A549 (cell line): ENCODE data around the gene WNK4. TPM values are rescaled to one million over a fixed set of nuclear protein-coding genes. Genes with fewer than 3 reads are reported as not detected.
A peak's percentile ranks its signal among the peaks of the same experiment; 100 is the strongest.

Source experiments
- ATAC-seq, 2 experiments: fragments of 200-7000 bp in 1 of 2; fragments of >200 bp in 1 of 2; cut with Nextera tagmentation in 1 of 2; cut with Tn5 transposase in 1 of 2; 3 replicates each; pipeline versions ENCODE4 v1.8.0 to v1.9.1; 2018 to 2020; ENCODE audit warnings: mild to moderate bottlenecking in 1 of 2, moderate library complexity in 1 of 2
- CTCF ChIA-PET: fragments of 300-600 bp; sonication (Branson Sonifier 250); formaldehyde crosslinking; extraction: SDS; loops from one replicate; lab custom pipeline; 2021; ENCODE audit warnings: antibody characterized with exemption, inconsistent platforms; lab: Yijun Ruan, JAX
- POLR2A ChIA-PET: fragments of 350-600 bp; formaldehyde crosslinking; extraction: SDS; loops from one replicate; lab custom pipeline; 2021; ENCODE audit warnings: antibody characterized with exemption, inconsistent platforms; lab: Yijun Ruan, JAX
- DNase-seq, 2 experiments: peaks; one replicate each; pipeline versions ENCODE4 v3.0.0 to v3.0.0-alpha.2; 2011 to 2016; ENCODE audit warnings: low read depth in 1 of 2, low spot score in 1 of 2
- FAIRE-seq: peaks from 2 replicates; lab custom pipeline; 2011; peaks lifted over from hg19 to GRCh38; lab: Jason Lieb, UNC
- H3K27ac ChIP-seq, 2 experiments: fragments of >200 bp; sonication (Bioruptor Twin); formaldehyde crosslinking; 3 replicates each; pipeline ENCODE4 v1.5.1; 2016 to 2017
- H3K4me1 ChIP-seq: fragments of >200 bp; sonication (Bioruptor Twin); formaldehyde crosslinking; 3 replicates; pipeline ENCODE4 v1.6.1; 2016
- H3K4me2 ChIP-seq: fragments of >200 bp; sonication (Bioruptor Twin); formaldehyde crosslinking; 3 replicates; pipeline ENCODE4 v1.6.1; 2016
- H3K4me3 ChIP-seq: fragments of >200 bp; sonication (Bioruptor Twin); formaldehyde crosslinking; 3 replicates; pipeline ENCODE4 v1.5.1; 2016
- H3K9me3 ChIP-seq: fragments of >200 bp; sonication (Bioruptor Twin); formaldehyde crosslinking; 3 replicates; pipeline ENCODE4 v1.6.1; 2016
- BHLHE40 ChIP-seq: IDR thresholded peaks from 2 replicates; pipeline ENCODE4 v1.6.1; 2012; ENCODE audit warnings: low read depth, low read length, inconsistent platforms
- CEBPB ChIP-seq, 2 experiments: fragments of >200 bp in 1 of 2; sonication (Bioruptor Twin) in 1 of 2; formaldehyde crosslinking in 1 of 2; IDR thresholded peaks; 2 replicates each; pipeline ENCODE4 v1.6.1; 2012 to 2016
- CHD2 ChIP-seq: fragments of 150-350 bp; IDR thresholded peaks from 2 replicates; pipeline ENCODE4 v1.6.1; 2014; ENCODE audit warnings: low read length; ENCODE audit not compliant: partially characterized antibody
- CHD4 ChIP-seq: fragments of 200-600 bp; sonication (generic); IDR thresholded peaks from 2 replicates; pipeline ENCODE4 v1.6.1; 2016; ENCODE audit warnings: antibody characterized with exemption, mild to moderate bottlenecking, borderline replicate concordance
- EHMT2 ChIP-seq: fragments of 200-600 bp; sonication (generic); IDR thresholded peaks from 2 replicates; pipeline ENCODE4 v1.6.1; 2016; ENCODE audit warnings: antibody characterized with exemption, low read depth, mild to moderate bottlenecking, moderate library complexity
- ESRRA ChIP-seq: fragments of 150-350 bp; IDR thresholded peaks from 2 replicates; pipeline ENCODE4 v1.6.1; 2014; ENCODE audit warnings: mild to moderate bottlenecking, low read length, borderline replicate concordance
- FOSB ChIP-seq: fragments of 250-450 bp; sonication (Bioruptor Pico); IDR thresholded peaks from 2 replicates; pipeline ENCODE4 v1.5.0; 2020; ENCODE audit warnings: mild to moderate bottlenecking, moderate library complexity
- FOSL2 ChIP-seq, 2 experiments: fragments of 450-650 bp in 1 of 2; fragments of >200 bp in 1 of 2; sonication (Bioruptor Twin) in 1 of 2; formaldehyde crosslinking; IDR thresholded peaks; 2 replicates each; pipeline versions ENCODE4 v1.5.0 to v1.6.1; 2016 to 2020; ENCODE audit warnings: mild to moderate bottlenecking in 1 of 2, moderate library complexity in 1 of 2
- HEYL ChIP-seq: fragments of 250-450 bp; sonication (Bioruptor Pico); IDR thresholded peaks from 2 replicates; pipeline ENCODE4 v1.8.0; 2021; ENCODE audit warnings: mild to moderate bottlenecking, moderate library complexity
- HOXA7 ChIP-seq: fragments of 250-450 bp; sonication (Bioruptor Pico); IDR thresholded peaks from 2 replicates; pipeline ENCODE4 v1.5.0; 2020; ENCODE audit warnings: mild to moderate bottlenecking, moderate library complexity
- HOXB5 ChIP-seq: fragments of 250-450 bp; sonication (Bioruptor Pico); IDR thresholded peaks from 2 replicates; pipeline ENCODE4 v1.5.0; 2020; ENCODE audit warnings: mild to moderate bottlenecking, moderate library complexity
- JUN ChIP-seq, 2 experiments: fragments of >200 bp; sonication (Bioruptor Twin); formaldehyde crosslinking; IDR thresholded peaks; 2 replicates in 1 of 2; 3 replicates in 1 of 2; pipeline ENCODE4 v1.6.1; 2016 to 2017
- JUNB ChIP-seq: fragments of >200 bp; sonication (Bioruptor Twin); formaldehyde crosslinking; IDR thresholded peaks from 2 replicates; pipeline ENCODE4 v1.6.1; 2016
- KDM1A ChIP-seq: fragments of 200-600 bp; sonication (generic); IDR thresholded peaks from 2 replicates; pipeline ENCODE4 v1.6.1; 2016; ENCODE audit warnings: low read depth, mild to moderate bottlenecking
- KDM5A ChIP-seq: fragments of 200-600 bp; sonication (generic); IDR thresholded peaks from 2 replicates; pipeline ENCODE4 v1.6.1; 2016; ENCODE audit warnings: antibody characterized with exemption, mild to moderate bottlenecking
- NPAS2 ChIP-seq: fragments of 250-450 bp; sonication (Bioruptor Pico); IDR thresholded peaks from 2 replicates; pipeline ENCODE4 v1.8.0; 2022; ENCODE audit warnings: mild to moderate bottlenecking, moderate library complexity, borderline replicate concordance
- NR3C1 ChIP-seq: fragments of >200 bp; sonication (Bioruptor Twin); formaldehyde crosslinking; IDR thresholded peaks from 3 replicates; pipeline ENCODE4 v1.6.1; 2017
- PHF8 ChIP-seq: fragments of 200-600 bp; sonication (generic); IDR thresholded peaks from 2 replicates; pipeline ENCODE4 v1.6.1; 2016; ENCODE audit warnings: low read depth, mild to moderate bottlenecking, antibody characterized with exemption, moderate library complexity, borderline replicate concordance
- POLR2A ChIP-seq: IDR thresholded peaks from 2 replicates; pipeline ENCODE4 v1.6.1; 2012; ENCODE audit warnings: mild to moderate bottlenecking, low read length
- POLR2AphosphoS2 ChIP-seq: conservative IDR thresholded peaks from 2 replicates; pipeline ENCODE4 v1.6.1; 2012; ENCODE audit warnings: low read length, improper control_type of control experiment, inconsistent platforms
- RCOR1 ChIP-seq: fragments of 150-350 bp; IDR thresholded peaks from 2 replicates; pipeline ENCODE4 v1.6.1; 2014; ENCODE audit warnings: antibody characterized with exemption, low read length, low read depth
- RFX5 ChIP-seq: fragments of 450-650 bp; IDR thresholded peaks from 2 replicates; pipeline ENCODE4 v1.7.1; 2014; ENCODE audit warnings: antibody characterized with exemption, mild to moderate bottlenecking, moderate library complexity
- SREBF2 ChIP-seq: fragments of 450-650 bp; IDR thresholded peaks from 2 replicates; pipeline ENCODE4 v1.6.1; 2014; ENCODE audit warnings: mild to moderate bottlenecking, moderate library complexity
- TFCP2L1 ChIP-seq: fragments of 250-450 bp; sonication (Bioruptor Pico); IDR thresholded peaks from 2 replicates; pipeline ENCODE4 v1.5.0; 2021; ENCODE audit warnings: mild to moderate bottlenecking
- ZNF302 ChIP-seq: fragments of 250-450 bp; sonication (Bioruptor Pico); IDR thresholded peaks from 2 replicates; pipeline ENCODE4 v1.9.0; 2021; ENCODE audit warnings: inconsistent platforms, mild to moderate bottlenecking, moderate library complexity
- WGBS: methylation state at CpG from one replicate; pipeline ENCODE4 v1.1.6; 2017; ENCODE audit errors: missing lambda C conversion rate; 5-methylcytosine and 5-hydroxymethylcytosine counted together
- polyA plus RNA-seq, 4 experiments: library from polyadenylated mRNA; depleted of rRNA in 3 of 4; stranded (reverse); fragments of >200 nt; fragmentation: RNase III in 1 of 4; extraction: RNeasy Plus Mini Kit Qiagen cat#74134 plus additional on column Dnase treatment in 1 of 4; gene quantifications; 2 replicates in 3 of 4; 3 replicates in 1 of 4; pipeline ENCODE4 v1.2.3, GENCODE V29; 2011 to 2017
- TF ChIP-seq, protein P1 (sequence below): fragments of 150-350 bp; IDR thresholded peaks from 2 replicates; pipeline ENCODE4 v1.6.1; 2014; ENCODE audit warnings: low read depth, mild to moderate bottlenecking, low read length
- TF ChIP-seq, protein P2 (sequence below): fragments of >200 bp; sonication (Bioruptor Twin); formaldehyde crosslinking; IDR thresholded peaks from 3 replicates; pipeline ENCODE4 v1.5.1; 2016
- TF ChIP-seq, protein P3 (sequence below): fragments of >200 bp; sonication (Bioruptor Twin); formaldehyde crosslinking; IDR thresholded peaks from 3 replicates; pipeline ENCODE4 v1.6.1; 2016

The WNK4 gene
- polyA plus RNA-seq, 2 of the 4 experiments (the other 2 are of a cell fraction) = 1.1 to 1.5 TPM

DNA sequence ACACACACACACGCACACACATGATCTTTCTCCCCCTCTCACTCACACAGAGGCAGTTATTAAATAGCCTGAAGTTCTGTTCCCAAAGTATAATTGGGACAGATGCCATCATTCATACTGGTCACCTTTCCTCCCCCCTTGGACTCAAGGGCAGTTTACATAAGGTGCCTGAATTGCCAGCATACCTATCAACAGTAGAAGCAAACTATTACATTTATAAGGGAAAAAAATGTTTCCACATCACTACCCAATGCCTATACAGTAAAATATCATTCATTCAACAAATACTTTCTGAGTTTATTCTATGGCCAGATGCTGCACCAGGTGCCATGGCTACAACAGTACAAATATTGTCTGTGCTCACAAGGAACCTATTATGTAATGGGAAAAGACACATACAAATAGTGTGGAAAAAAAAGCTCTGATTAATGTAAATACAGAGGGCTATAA is 24.5 kb downstream of the WNK4 start:
- peak in 1 of 2 experiments; percentile 60 for DNase-seq
- 70% methylated on average over 1 of the region's 1 CpG for WGBS
- peak overlapping the region in 1 of 2 experiments; percentile 5; a peak in 2 of 6 replicates for H3K27ac ChIP-seq
- H3K4me2 ChIP-seq = no peak overlapping the region
- ChIA-PET CTCF (interaction anchor here (0.6 to 24.6 kb wide), 4 partner anchors 13 to 81 kb away, joined by 3 to 336 read pairs (median 13); partner anchors contain the start of gene BECN1), POLR2A (interaction anchor here (1.1 kb wide), 1 partner anchor 19 kb away, joined by 3 read pairs; the partner anchor contains the start of gene BECN1)
- no peak for FAIRE-seq
- H3K4me3 ChIP-seq = no peak overlapping the region
- TF ChIP-seq POLR2A = no peak
- no peak for TF ChIP-seq KDM5A
- no peak for TF ChIP-seq FOSB (CRISPR knock-in tag)
- no peak for TF ChIP-seq NPAS2 (CRISPR knock-in tag)
- no peak for TF ChIP-seq JUN (IDR thresholded peaks at IDR 0.05)
- no peak for TF ChIP-seq KDM1A
- TF ChIP-seq EHMT2 = no peak
- no peak for TF ChIP-seq HEYL (CRISPR knock-in tag)
- TF ChIP-seq ESRRA = no peak
- TF ChIP-seq RFX5 = no peak
- TF ChIP-seq RCOR1 = no peak
- no peak for TF ChIP-seq CHD4
- TF ChIP-seq POLR2AphosphoS2 = no peak
- no peak for TF ChIP-seq ZNF302
- H3K4me1 ChIP-seq = peaks cover 47% of the 10 kb centered on the region
- H3K9me3 ChIP-seq = no peaks in the 10 kb centered on the region
- peak in 1 of 2 experiments; percentile 8; a peak in 2 of 6 replicates for ATAC-seq

DNA sequence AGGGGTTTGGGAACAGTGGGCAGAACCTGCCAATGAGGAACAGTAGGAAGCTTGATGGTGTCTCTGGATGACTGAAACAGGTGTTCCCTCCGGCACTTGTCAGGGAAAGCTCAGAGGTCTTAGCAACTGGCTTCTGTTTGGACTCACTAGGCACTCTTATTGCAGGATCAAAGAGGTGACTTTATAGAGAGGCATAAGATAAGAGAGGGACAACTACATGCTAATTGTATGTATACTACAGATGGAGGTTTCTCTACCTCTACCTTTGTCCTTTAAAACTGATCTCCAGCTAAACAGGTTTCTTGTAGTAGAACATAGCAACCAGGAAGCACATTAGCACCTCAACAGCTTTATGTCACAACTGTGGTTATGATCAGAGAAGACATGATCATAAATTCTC is 25.8 kb downstream of the WNK4 start:
- no peak overlapping the region for H3K27ac ChIP-seq
- WGBS = 92% methylated on average over 1 of the region's 1 CpG
- ChIA-PET CTCF (interaction anchor here (1.1 to 24.6 kb wide), 3 partner anchors 14 to 228 kb away, joined by 6 to 336 read pairs (median 14); partner anchors contain the start of genes BECN1 and PSMC3IP), POLR2A (interaction anchor here (0.7 to 1.1 kb wide), 2 partner anchors 18 to 72 kb away, joined by 3 read pairs; partner anchors contain the start of gene BECN1)
- no peaks in the 10 kb centered on the region for H3K9me3 ChIP-seq
- FAIRE-seq (no peak), DNase-seq (no peak), ATAC-seq (no peak)
- H3K4me1 ChIP-seq = peaks cover 47% of the 10 kb centered on the region
- no peak overlapping the region for H3K4me2 ChIP-seq
- TF ChIP-seq, protein P1, sequence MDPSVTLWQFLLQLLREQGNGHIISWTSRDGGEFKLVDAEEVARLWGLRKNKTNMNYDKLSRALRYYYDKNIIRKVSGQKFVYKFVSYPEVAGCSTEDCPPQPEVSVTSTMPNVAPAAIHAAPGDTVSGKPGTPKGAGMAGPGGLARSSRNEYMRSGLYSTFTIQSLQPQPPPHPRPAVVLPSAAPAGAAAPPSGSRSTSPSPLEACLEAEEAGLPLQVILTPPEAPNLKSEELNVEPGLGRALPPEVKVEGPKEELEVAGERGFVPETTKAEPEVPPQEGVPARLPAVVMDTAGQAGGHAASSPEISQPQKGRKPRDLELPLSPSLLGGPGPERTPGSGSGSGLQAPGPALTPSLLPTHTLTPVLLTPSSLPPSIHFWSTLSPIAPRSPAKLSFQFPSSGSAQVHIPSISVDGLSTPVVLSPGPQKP = no peak
- no peak for TF ChIP-seq SREBF2
- no peak overlapping the region for H3K4me3 ChIP-seq

DNA sequence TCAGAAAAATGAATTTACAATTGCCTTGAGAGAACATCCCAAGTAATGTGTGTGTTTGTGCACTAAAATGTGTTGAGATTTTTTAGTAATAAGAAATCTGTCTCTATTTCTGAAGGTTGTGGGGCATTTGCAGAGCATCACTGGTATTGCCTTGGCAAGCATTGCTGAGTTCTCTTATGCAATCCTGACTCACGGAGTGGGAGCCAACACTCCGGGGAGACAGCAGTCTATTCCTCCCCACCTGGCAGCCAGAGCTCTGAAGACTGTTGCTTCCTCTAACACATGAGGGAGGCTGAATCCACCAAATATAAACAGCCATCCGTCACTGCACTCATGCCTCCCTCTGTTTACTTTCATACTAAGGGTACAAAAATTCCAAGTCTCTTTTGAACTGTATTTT is 28.8 kb downstream of the WNK4 start:
- peak overlapping the region in 1 of 2 experiments; percentile 9; a peak in 1 of 6 replicates for H3K27ac ChIP-seq
- ATAC-seq = peak; percentile 63 to 65; a peak in 3 of 6 replicates
- H3K4me2 ChIP-seq = peak overlapping the region; percentile 11; the same call in 1 of the 3 replicates
- CTCF ChIA-PET = interaction anchor here (0.8 to 24.6 kb wide), 7 partner anchors 11 to 231 kb away, joined by 3 to 336 read pairs (median 6); partner anchors contain the start of genes BECN1, CNTD1, COA3 and PSMC3IP
- DNase-seq = peak; percentile 27 to 49
- no peak overlapping the region for H3K4me3 ChIP-seq
- FAIRE-seq = no peak
- TF ChIP-seq ESRRA = no peak
- no peak for TF ChIP-seq NPAS2 (CRISPR knock-in tag)
- TF ChIP-seq POLR2A = no peak
- no peak for TF ChIP-seq JUNB
- no peak for TF ChIP-seq PHF8
- TF ChIP-seq, protein P2, sequence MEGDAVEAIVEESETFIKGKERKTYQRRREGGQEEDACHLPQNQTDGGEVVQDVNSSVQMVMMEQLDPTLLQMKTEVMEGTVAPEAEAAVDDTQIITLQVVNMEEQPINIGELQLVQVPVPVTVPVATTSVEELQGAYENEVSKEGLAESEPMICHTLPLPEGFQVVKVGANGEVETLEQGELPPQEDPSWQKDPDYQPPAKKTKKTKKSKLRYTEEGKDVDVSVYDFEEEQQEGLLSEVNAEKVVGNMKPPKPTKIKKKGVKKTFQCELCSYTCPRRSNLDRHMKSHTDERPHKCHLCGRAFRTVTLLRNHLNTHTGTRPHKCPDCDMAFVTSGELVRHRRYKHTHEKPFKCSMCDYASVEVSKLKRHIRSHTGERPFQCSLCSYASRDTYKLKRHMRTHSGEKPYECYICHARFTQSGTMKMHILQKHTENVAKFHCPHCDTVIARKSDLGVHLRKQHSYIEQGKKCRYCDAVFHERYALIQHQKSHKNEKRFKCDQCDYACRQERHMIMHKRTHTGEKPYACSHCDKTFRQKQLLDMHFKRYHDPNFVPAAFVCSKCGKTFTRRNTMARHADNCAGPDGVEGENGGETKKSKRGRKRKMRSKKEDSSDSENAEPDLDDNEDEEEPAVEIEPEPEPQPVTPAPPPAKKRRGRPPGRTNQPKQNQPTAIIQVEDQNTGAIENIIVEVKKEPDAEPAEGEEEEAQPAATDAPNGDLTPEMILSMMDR = no peak
- no peak for TF ChIP-seq HEYL (CRISPR knock-in tag)
- no peak for TF ChIP-seq CHD2
- no peak for TF ChIP-seq BHLHE40
- no peak for TF ChIP-seq FOSB (CRISPR knock-in tag)
- TF ChIP-seq, protein P3, sequence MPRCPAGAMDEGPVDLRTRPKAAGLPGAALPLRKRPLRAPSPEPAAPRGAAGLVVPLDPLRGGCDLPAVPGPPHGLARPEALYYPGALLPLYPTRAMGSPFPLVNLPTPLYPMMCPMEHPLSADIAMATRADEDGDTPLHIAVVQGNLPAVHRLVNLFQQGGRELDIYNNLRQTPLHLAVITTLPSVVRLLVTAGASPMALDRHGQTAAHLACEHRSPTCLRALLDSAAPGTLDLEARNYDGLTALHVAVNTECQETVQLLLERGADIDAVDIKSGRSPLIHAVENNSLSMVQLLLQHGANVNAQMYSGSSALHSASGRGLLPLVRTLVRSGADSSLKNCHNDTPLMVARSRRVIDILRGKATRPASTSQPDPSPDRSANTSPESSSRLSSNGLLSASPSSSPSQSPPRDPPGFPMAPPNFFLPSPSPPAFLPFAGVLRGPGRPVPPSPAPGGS = no peak
- TF ChIP-seq RFX5 = no peak
- TF ChIP-seq HOXA7 = no peak
- TF ChIP-seq NR3C1 = no peak
- no peak for TF ChIP-seq TFCP2L1 (CRISPR knock-in tag)
- TF ChIP-seq HOXB5 (CRISPR knock-in tag) = no peak
- no peak for TF ChIP-seq FOSL2 (IDR thresholded peaks at IDR 0.05)
- TF ChIP-seq FOSL2 (CRISPR knock-in tag; IDR thresholded peaks at IDR 0.05) = peak; percentile 15; the same call in 1 of the 2 replicates
- peak in 1 of 2 experiments; percentile 66; a peak in 3 of 4 replicates for TF ChIP-seq CEBPB (IDR thresholded peaks at IDR 0.05)
- WGBS = 31% methylated on average over 3 of the region's 3 CpGs
- peaks cover 21% of the 10 kb centered on the region for H3K4me1 ChIP-seq
- POLR2A ChIA-PET = interaction anchor here (1.1 to 2.5 kb wide), 2 partner anchors 14 to 36 kb away, joined by 4 to 18 read pairs; partner anchors contain the start of genes BECN1 and VPS25
- no peaks in the 10 kb centered on the region for H3K9me3 ChIP-seq
